Heart right ventricle (tissue), 16 donors: ENCODE data around the gene EYS. TPM values are rescaled to one million over a fixed set of nuclear protein-coding genes. Genes with fewer than 3 reads are reported as not detected.

Experiments
- ATAC-seq, 8 donors: fragments of 200-7000 bp; cut with Tn5 transposase; one replicate each; pipeline ENCODE4 v1.9.1; 2020; ENCODE audit warnings: mild to moderate bottlenecking in 8 of 8, moderate library complexity in 8 of 8, moderate number of reproducible peaks in 1 of 8
- DNase-seq, 2 donors: peaks; one replicate each; pipeline ENCODE4 v3.0.0-alpha.2; 2020
- H3K27ac ChIP-seq, 10 donors: fragments of 200-600 bp; sonication (generic) in 2 of 10; one replicate each; pipeline versions ENCODE4 v1.5.0 to v1.8.0; 2020 to 2022; ENCODE audit warnings: mild to moderate bottlenecking in 3 of 10
- H3K27me3 ChIP-seq, 7 donors: fragments of 200-600 bp; one replicate each; pipeline ENCODE4 v1.8.0; 2021 to 2022; ENCODE audit warnings: mild to moderate bottlenecking in 2 of 7
- H3K36me3 ChIP-seq, 9 donors: fragments of 200-600 bp; sonication (generic) in 1 of 9; one replicate each; pipeline versions ENCODE4 v1.5.0 to v1.8.0; 2020 to 2022; ENCODE audit warnings: mild to moderate bottlenecking in 2 of 9
- H3K4me1 ChIP-seq, 9 donors: fragments of 200-600 bp; sonication (generic) in 1 of 9; one replicate each; pipeline versions ENCODE4 v1.5.0 to v1.8.0; 2020 to 2022; ENCODE audit warnings: mild to moderate bottlenecking in 4 of 9
- H3K4me3 ChIP-seq, 10 donors: fragments of 200-600 bp; sonication (generic) in 2 of 10; one replicate each; pipeline versions ENCODE4 v1.5.0 to v1.8.0; 2020 to 2022; ENCODE audit warnings: mild to moderate bottlenecking in 7 of 10, moderate library complexity in 2 of 10
- H3K9me3 ChIP-seq, 11 donors: fragments of 200-600 bp in 10 of 11; sonication (generic) in 2 of 11; one replicate each; pipeline versions ENCODE4 v1.5.0 to v1.8.0; 2013 to 2022; ENCODE audit warnings: mild to moderate bottlenecking in 2 of 11, control low read depth in 1 of 11, moderate library complexity in 1 of 11
- WGBS, 2 donors: extraction: QIAGEN DNeasy Blood & Tissue Kit; methylation state at CpG; one replicate each; pipeline ENCODE4 v1.1.7; 2013; ENCODE audit warnings: inconsistent platforms in 1 of 2; 5-methylcytosine and 5-hydroxymethylcytosine counted together
- intact Hi-C, 10 donors: fragments of 100-400 bp; cut with DNase I; formaldehyde crosslinking; loops; one replicate each; pipeline versions ENCODE4 v1.11.1 to v1.14.2; 2022
- polyA plus RNA-seq, 2 donors: library from polyadenylated mRNA; stranded (reverse); fragments of 200-250 nt; gene quantifications; one replicate each; pipeline ENCODE4 v1.2.3, GENCODE V29; 2013
- total RNA-seq, 10 donors: library from RNA; stranded (reverse); fragmentation: NEBNext Ultra II Directional in 3 of 10; extraction: Animal tissue kit (Norgen Biotek cat#: 25700) in 3 of 10; gene quantifications; one replicate each; pipeline versions ENCODE4 v1.2.1 to v1.2.4, GENCODE V29; 2021 to 2023
- TF ChIP-seq, protein P1 (sequence below), 9 donors: fragments of 200-600 bp; sonication (generic) in 2 of 9; IDR thresholded peaks; one replicate each; pipeline versions ENCODE4 v1.5.0 to v1.8.0; 2021 to 2022; ENCODE audit warnings: antibody characterized with exemption in 9 of 9, mild to moderate bottlenecking in 5 of 9, moderate library complexity in 1 of 9
- donor health status: Arrhythmogenic right ventricular cardiomyopathy.
- donor health status: ischemic (EF 13 %, LVEDD 7.1; RV severe dilation, severe dysfunction).
- donor health status: healthy with polysubstance abuse.
- donor health status: DM: no; HTN: yes; CAD: no.
- donor health status: DM: no; HTN: no; CAD: no.
- donor health status: ischemic (EF 25% LVEDD 6.9; RV normal size, moderate dysfunction).
- donor health status: ischemic (EF 25% LVEDD 5.7; RV mildly dilated, moderate dysfunction).
- donor health status: healthy.
- donor health status: DM: yes; HTN: yes; CAD: no.
- donor health status: Ischemic cardiomyopathy.
- donor health status: ischemic (EF 35%, LVEDD 5.7; RV mildly dilated, moderate dysfunction).
- donor health status: nonischemic (EF 11% LVEDD 7.7; RV severe dilation, severe dysfunction).
- donor health status: DM: yes; HTN: yes; CAD: no.
- donor health status: PGD.
- donor health status: ischemic (EF 29% LVEDD 5.4; RV normal size, mild dysfunction).
- donor health status: nonischemic (EF 23%, LVEDD 6.1; RV moderate dilation, normal function).

The EYS gene
- total and polyA plus RNA-seq, 12 donors = 0.02 to 0.40 (median 0.18) TPM; not detected in 8

- H3K36me3 ChIP-seq = no peaks in the 10 kb centered on the region
- no peak overlapping the region for H3K27ac ChIP-seq
- peaks cover 0 to 7% (median 0%) of the 10 kb centered on the region in 9 donors for H3K4me1 ChIP-seq
- ATAC-seq (no peak), DNase-seq (no peak)
- no peak overlapping the region for H3K4me3 ChIP-seq
- no peaks in the 10 kb centered on the region for H3K27me3 ChIP-seq
- intact Hi-C loops = no loop called here
- 76 to 83% methylated on average over 5 of the region's 5 CpGs for WGBS, 2 donors
- H3K9me3 ChIP-seq = peaks cover 0 to 9% (median 0%) of the 10 kb centered on the region in 11 donors
- TF ChIP-seq, protein P1, sequence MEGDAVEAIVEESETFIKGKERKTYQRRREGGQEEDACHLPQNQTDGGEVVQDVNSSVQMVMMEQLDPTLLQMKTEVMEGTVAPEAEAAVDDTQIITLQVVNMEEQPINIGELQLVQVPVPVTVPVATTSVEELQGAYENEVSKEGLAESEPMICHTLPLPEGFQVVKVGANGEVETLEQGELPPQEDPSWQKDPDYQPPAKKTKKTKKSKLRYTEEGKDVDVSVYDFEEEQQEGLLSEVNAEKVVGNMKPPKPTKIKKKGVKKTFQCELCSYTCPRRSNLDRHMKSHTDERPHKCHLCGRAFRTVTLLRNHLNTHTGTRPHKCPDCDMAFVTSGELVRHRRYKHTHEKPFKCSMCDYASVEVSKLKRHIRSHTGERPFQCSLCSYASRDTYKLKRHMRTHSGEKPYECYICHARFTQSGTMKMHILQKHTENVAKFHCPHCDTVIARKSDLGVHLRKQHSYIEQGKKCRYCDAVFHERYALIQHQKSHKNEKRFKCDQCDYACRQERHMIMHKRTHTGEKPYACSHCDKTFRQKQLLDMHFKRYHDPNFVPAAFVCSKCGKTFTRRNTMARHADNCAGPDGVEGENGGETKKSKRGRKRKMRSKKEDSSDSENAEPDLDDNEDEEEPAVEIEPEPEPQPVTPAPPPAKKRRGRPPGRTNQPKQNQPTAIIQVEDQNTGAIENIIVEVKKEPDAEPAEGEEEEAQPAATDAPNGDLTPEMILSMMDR (IDR thresholded peaks at IDR 0.05) = no peak
Measured at GRCh38 chr6:64680446-64680845, 1026.6 kb downstream of the EYS start.

GRCh38 chr6:64679416-64679815 is 1027.6 kb downstream of the EYS start:
- Histone ChIP-seq H3K4me1 (peaks cover 0 to 7% (median 0%) of the 10 kb centered on the region in 9 donors), H3K36me3 (no peaks in the 10 kb centered on the region), H3K27me3 (no peaks in the 10 kb centered on the region), H3K9me3 (peaks cover 0 to 9% (median 0%) of the 10 kb centered on the region in 11 donors), H3K4me3 (no peak overlapping the region), H3K27ac (no peak overlapping the region)
- ATAC-seq (no peak), DNase-seq (no peak)
- intact Hi-C loops = no loop called here
- TF ChIP-seq, protein P1 (IDR thresholded peaks at IDR 0.05) = no peak
- 73 to 79% methylated on average over 2 of the region's 2 CpGs for WGBS, 2 donors

GRCh38 chr6:64672651-64673050 is 1034.4 kb downstream of the EYS start:
- WGBS, 2 donors = 61 to 78% methylated on average over 4 of the region's 4 CpGs
- ATAC-seq (no peak), DNase-seq (no peak)
- H3K4me3 ChIP-seq = no peak overlapping the region
- TF ChIP-seq, protein P1 (IDR thresholded peaks at IDR 0.05) = no peak
- no peaks in the 10 kb centered on the region for H3K9me3 ChIP-seq
- H3K27ac ChIP-seq = no peak overlapping the region
- no peaks in the 10 kb centered on the region for H3K27me3 ChIP-seq
- intact Hi-C loops = no loop called here
- no peaks in the 10 kb centered on the region for H3K36me3 ChIP-seq
- H3K4me1 ChIP-seq = no peaks in the 10 kb centered on the region

- no peak for DNase-seq
- no peaks in the 10 kb centered on the region for H3K9me3 ChIP-seq
- intact Hi-C loops = no loop called here
- no peak overlapping the region for H3K27ac ChIP-seq
- TF ChIP-seq, protein P1 (IDR thresholded peaks at IDR 0.05) = no peak
- 60 to 61% methylated on average over 3 of the region's 3 CpGs for WGBS, 2 donors
- H3K36me3 ChIP-seq = no peaks in the 10 kb centered on the region
- peak in 2 of 8 donors; percentile 19 to 37 for ATAC-seq
- H3K4me1 ChIP-seq = no peaks in the 10 kb centered on the region
- H3K4me3 ChIP-seq = no peak overlapping the region
- no peaks in the 10 kb centered on the region for H3K27me3 ChIP-seq
Measured at GRCh38 chr6:64672131-64672530, 1034.9 kb downstream of the EYS start.
